Colonic mucosa (tissue), 4 donors: ENCODE results near the gene GSTM4. TPM values are rescaled to one million over a fixed set of nuclear protein-coding genes. Genes with fewer than 3 reads are reported as not detected.

Experiments used
- DNase-seq: peaks from one replicate; pipeline ENCODE4 v3.0.0-alpha.2; 2020
- H3K27ac ChIP-seq: fragments of 200-600 bp; one replicate; pipeline ENCODE4 v1.8.0; 2021
- H3K27me3 ChIP-seq: fragments of 200-600 bp; one replicate; pipeline ENCODE4 v1.8.0; 2021
- H3K36me3 ChIP-seq: fragments of 200-600 bp; one replicate; pipeline ENCODE4 v1.8.0; 2021
- H3K4me1 ChIP-seq: fragments of 200-600 bp; one replicate; pipeline ENCODE4 v1.8.0; 2021; ENCODE audit warnings: mild to moderate bottlenecking
- H3K4me3 ChIP-seq: fragments of 200-600 bp; one replicate; pipeline ENCODE4 v1.8.0; 2021
- H3K9ac ChIP-seq, 2 donors: one replicate each; pipeline ENCODE4 v1.7.0; 2013; ENCODE audit warnings: control low read depth in 2 of 2, low read depth in 2 of 2, low read length in 2 of 2
- H3K9me3 ChIP-seq: fragments of 200-600 bp; one replicate; pipeline ENCODE4 v1.8.0; 2021
- intact Hi-C: fragments of 100-400 bp; cut with DNase I; formaldehyde crosslinking; loops from one replicate; pipeline ENCODE4 v1.14.1; 2022
- total RNA-seq, 2 donors: library from RNA; stranded (reverse); fragmentation: NEBNext Ultra II Directional in 1 of 2; extraction: Animal tissue kit (Norgen Biotek cat#: 25700) in 1 of 2; gene quantifications; one replicate each; pipeline ENCODE4 v1.2.1, GENCODE V29; 2021
- TF ChIP-seq, protein P1 (sequence below): fragments of 200-600 bp; IDR thresholded peaks from one replicate; pipeline ENCODE4 v1.8.0; 2022; ENCODE audit warnings: antibody characterized with exemption, mild to moderate bottlenecking
- donor health status: healthy.
- donor health status: DM: no; HTN: no; CAD: no.
- donor health status: DM: no; HTN: no; CAD: no.

Gene GSTM4
- total RNA-seq, 2 donors from 2014 or later: 62.6 to 77.4 TPM

GRCh38 chr1:109630898-109631512, 24.9 kb upstream of the GSTM4 start:
- Histone ChIP-seq H3K9me3 (no peaks in the 10 kb centered on the region), H3K4me1 (peaks cover 11% of the 10 kb centered on the region), H3K27ac (no peak overlapping the region), H3K4me3 (no peak overlapping the region), H3K27me3 (no peaks in the 10 kb centered on the region), H3K9ac (no peak overlapping the region), H3K36me3 (no peaks in the 10 kb centered on the region)
- TF ChIP-seq, protein P1, sequence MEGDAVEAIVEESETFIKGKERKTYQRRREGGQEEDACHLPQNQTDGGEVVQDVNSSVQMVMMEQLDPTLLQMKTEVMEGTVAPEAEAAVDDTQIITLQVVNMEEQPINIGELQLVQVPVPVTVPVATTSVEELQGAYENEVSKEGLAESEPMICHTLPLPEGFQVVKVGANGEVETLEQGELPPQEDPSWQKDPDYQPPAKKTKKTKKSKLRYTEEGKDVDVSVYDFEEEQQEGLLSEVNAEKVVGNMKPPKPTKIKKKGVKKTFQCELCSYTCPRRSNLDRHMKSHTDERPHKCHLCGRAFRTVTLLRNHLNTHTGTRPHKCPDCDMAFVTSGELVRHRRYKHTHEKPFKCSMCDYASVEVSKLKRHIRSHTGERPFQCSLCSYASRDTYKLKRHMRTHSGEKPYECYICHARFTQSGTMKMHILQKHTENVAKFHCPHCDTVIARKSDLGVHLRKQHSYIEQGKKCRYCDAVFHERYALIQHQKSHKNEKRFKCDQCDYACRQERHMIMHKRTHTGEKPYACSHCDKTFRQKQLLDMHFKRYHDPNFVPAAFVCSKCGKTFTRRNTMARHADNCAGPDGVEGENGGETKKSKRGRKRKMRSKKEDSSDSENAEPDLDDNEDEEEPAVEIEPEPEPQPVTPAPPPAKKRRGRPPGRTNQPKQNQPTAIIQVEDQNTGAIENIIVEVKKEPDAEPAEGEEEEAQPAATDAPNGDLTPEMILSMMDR: no peak
- intact Hi-C loops: loop anchor here (10.0 kb wide), 1 partner anchor 354 kb away; the partner anchor contains the start of gene AHCYL1
- no peak for DNase-seq

GRCh38 chr1:109631513-109632505, 24.1 kb upstream of the GSTM4 start:
- no peak overlapping the region for H3K4me3 ChIP-seq
- TF ChIP-seq, protein P1: no peak

GRCh38 chr1:109632671-109633346, 23.1 kb upstream of the GSTM4 start:
- H3K9ac ChIP-seq: no peak overlapping the region
- no peak overlapping the region for H3K4me3 ChIP-seq
- H3K27me3 ChIP-seq: no peaks in the 10 kb centered on the region
- H3K27ac ChIP-seq: no peak overlapping the region
- no peaks in the 10 kb centered on the region for H3K9me3 ChIP-seq
- H3K36me3 ChIP-seq: no peaks in the 10 kb centered on the region
- H3K4me1 ChIP-seq: peaks cover 11% of the 10 kb centered on the region
- intact Hi-C loops: loop anchor here (10.0 kb wide), 1 partner anchor 352 kb away; the partner anchor contains the start of gene AHCYL1
- TF ChIP-seq, protein P1: no peak
- peak; percentile 48 for DNase-seq

More at GRCh38 chr1:109631513-109632505, 24.1 kb upstream of the GSTM4 start:
- H3K9ac ChIP-seq: no peak overlapping the region
- H3K27ac ChIP-seq: no peak overlapping the region
- H3K27me3 ChIP-seq: no peaks in the 10 kb centered on the region
- intact Hi-C loops: loop anchor here (10.0 kb wide), 1 partner anchor 353 kb away; the partner anchor contains the start of gene AHCYL1
- no peaks in the 10 kb centered on the region for H3K36me3 ChIP-seq
- H3K9me3 ChIP-seq: no peaks in the 10 kb centered on the region
- DNase-seq: no peak
- peaks cover 11% of the 10 kb centered on the region for H3K4me1 ChIP-seq

DNA sequence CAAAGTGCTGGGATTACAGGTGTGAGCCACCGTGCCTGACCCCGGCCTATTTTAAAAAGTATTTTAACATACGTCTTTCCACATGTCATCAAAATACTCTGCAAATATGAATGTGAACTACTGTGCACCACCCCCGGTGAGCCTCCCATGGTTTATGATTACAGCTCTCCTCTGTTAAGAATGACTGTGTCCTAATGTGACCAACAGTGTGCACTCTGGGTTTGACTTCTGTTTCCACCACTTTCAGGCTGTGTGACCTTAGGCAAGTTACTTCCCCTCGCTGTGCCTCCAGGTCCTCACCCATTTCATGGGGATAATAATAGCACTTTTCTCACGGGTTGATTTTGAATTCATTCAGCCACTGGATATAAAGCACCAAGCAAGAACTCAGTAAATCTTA, 21.6 kb upstream of the GSTM4 start:
- Histone ChIP-seq H3K4me3 (no peak overlapping the region), H3K27ac (no peak overlapping the region), H3K27me3 (no peaks in the 10 kb centered on the region), H3K9ac (no peak overlapping the region), H3K9me3 (no peaks in the 10 kb centered on the region), H3K36me3 (no peaks in the 10 kb centered on the region), H3K4me1 (peaks cover 11% of the 10 kb centered on the region)
- intact Hi-C loops: loop anchor here (10.0 kb wide), 1 partner anchor 351 kb away; the partner anchor contains the start of gene AHCYL1
- DNase-seq: no peak
- TF ChIP-seq, protein P1: no peak
